ENCODE results near the gene SNX19.

DNA sequence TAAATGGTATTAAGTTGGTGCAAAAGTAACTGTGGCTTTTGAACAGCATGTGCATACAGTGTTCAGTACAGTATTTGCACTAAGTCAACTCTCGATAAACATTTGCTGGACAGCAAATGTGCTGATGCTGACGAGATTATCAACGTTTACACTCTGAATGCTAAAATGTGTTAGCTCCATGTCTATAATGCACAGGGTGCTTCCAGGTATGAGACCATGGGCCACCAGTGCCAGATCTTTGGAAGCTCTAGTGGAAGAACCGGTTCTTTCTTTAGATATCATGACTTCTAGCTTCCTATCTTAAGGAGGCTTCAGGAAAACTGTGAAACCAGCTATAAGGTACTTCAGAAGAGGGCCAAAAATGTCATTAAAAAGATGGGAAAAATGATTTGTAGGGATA, 17.2 kb downstream of the SNX19 start:
- TF ChIP-seq, protein P1, sequence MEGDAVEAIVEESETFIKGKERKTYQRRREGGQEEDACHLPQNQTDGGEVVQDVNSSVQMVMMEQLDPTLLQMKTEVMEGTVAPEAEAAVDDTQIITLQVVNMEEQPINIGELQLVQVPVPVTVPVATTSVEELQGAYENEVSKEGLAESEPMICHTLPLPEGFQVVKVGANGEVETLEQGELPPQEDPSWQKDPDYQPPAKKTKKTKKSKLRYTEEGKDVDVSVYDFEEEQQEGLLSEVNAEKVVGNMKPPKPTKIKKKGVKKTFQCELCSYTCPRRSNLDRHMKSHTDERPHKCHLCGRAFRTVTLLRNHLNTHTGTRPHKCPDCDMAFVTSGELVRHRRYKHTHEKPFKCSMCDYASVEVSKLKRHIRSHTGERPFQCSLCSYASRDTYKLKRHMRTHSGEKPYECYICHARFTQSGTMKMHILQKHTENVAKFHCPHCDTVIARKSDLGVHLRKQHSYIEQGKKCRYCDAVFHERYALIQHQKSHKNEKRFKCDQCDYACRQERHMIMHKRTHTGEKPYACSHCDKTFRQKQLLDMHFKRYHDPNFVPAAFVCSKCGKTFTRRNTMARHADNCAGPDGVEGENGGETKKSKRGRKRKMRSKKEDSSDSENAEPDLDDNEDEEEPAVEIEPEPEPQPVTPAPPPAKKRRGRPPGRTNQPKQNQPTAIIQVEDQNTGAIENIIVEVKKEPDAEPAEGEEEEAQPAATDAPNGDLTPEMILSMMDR (IDR thresholded peaks at IDR 0.05): no peak
- TF ChIP-seq EP300 (IDR thresholded peaks at IDR 0.05; ENCODE audit: low read depth) (no peak), POLR2A (IDR thresholded peaks at IDR 0.05) (no peak), POLR2AphosphoS5 (IDR thresholded peaks at IDR 0.05) (no peak)
